AG10803 (cell line): ENCODE data around the gene PPM1M.
"Not testable (repeated sequence)": the region's sequence is repeated elsewhere in the genome, so short reads cannot be mapped to it uniquely, and the experiment has no call there.

Experiments used
- DNase-seq: peaks from one replicate; pipeline ENCODE4 v3.0.0; 2010; ENCODE audit warnings: low read depth
- H3K4me3 ChIP-seq: 2 replicates; pipeline ENCODE4 v1.5.1; 2011; ENCODE audit warnings: mild to moderate bottlenecking, low read length, control low read depth
- CTCF ChIP-seq: conservative IDR thresholded peaks from 2 replicates; pipeline ENCODE4 v1.5.1; 2011; ENCODE audit warnings: mild to moderate bottlenecking, low read length, control low read depth, inconsistent platforms

The PPM1M gene

GRCh38 chr3:52268036-52268435, 22.5 kb downstream of the PPM1M start:
- TF ChIP-seq CTCF: no peak
- no peak overlapping the region for H3K4me3 ChIP-seq
- no peak for DNase-seq

DNA sequence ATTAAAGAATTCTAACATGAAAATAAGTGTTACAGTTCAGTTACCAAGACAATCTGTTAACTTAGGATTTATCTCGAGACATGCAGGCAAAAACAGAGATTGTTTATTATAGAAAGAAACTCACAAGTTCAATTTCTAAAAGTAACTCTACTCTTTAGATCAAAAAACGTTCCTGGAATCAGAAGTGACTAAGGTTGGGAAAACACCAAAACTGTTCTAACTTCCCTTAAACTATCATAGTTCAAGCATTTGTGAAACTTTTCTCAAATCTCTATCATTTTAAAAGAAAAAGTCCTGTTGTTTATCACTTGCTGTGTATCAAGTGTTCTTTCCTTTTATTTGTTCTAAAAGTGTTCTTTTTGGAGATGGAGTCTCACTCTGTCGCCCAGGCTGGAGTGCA, 24.2 kb downstream of the PPM1M start:
- H3K4me3 ChIP-seq: no peak overlapping the region
- no peak for TF ChIP-seq CTCF
- DNase-seq: no peak

DNA sequence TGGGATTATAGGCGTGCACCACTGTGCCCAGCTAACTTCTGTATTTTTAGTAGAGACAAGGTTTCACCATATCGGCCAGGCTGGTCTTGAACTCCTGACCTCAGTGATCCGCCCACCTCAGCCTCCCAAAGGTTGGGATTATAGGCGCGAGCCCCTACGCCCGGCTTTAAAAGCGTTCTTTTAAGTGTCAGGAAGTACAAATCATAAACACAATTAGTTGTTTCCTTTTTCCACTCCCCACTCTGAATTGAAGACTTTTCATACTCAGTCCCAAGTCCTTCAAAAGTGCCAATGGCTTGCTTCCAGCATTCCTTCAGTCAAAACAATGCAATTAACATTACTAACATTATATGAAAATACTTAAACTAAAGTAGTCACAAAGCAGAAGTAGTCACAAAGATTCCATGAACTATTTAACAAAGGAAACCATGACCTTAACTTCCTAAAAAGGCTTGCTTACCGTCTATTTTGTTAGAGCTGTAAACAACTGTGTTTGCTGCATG, 24.7 kb downstream of the PPM1M start:
- H3K4me3 ChIP-seq: no peak overlapping the region
- peak; percentile 57 for DNase-seq
- TF ChIP-seq CTCF: no peak

DNA sequence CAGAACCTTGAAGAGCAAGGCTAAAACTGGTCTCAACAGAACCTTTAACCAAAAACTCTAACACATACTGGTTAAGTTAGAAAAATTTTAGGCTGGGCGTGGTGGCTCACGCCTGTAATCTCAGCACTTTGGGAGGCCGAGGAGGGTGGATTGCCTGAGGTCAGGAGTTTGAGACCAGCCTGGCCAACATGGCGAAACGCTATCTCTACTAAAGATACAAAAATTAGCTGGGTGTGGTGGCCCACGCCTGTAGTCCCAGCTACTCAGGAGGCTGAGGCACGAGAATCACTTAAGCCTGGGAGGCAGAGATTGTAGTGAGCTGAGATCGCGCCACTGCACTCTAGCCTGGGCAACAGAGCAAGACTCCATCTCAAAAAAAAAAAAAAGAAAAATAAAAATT, 26.6 kb downstream of the PPM1M start:
- not testable (repeated sequence) for DNase-seq

GRCh38 chr3:52272831-52273230, 27.3 kb downstream of the PPM1M start:
- no peak for DNase-seq
- no peak for TF ChIP-seq CTCF
- H3K4me3 ChIP-seq: no peak overlapping the region

More for the DNA sequence above, 26.6 kb downstream of the PPM1M start:
- not testable (repeated sequence) for H3K4me3 ChIP-seq

DNA sequence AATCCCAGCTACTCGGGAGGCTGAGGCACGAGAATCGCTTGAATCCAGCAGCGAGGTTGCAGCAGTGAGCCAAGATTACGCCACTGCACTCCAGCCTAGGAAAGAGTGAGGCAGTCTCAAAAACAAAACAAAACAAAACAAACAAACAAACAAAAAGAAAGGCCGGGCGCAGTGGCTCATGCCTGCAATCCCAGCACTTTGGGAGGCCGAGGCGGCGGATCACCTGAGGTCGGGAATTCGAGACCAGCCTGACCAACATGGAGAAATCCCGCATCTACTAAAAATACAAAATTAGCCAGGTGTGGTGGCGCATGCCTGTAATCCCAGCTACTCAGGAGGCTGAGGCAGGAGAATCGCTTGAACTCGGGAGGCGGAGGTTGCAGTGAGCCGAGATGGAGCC, 29.2 kb downstream of the PPM1M start:
- DNase-seq, H3K4me3 ChIP-seq: not testable (repeated sequence)

- no peak for TF ChIP-seq CTCF
- DNase-seq: peak; percentile 45
- H3K4me3 ChIP-seq: peak overlapping the region; percentile 97
These were observed 31.8 kb downstream of the PPM1M start for GRCh38 chr3:52277071-52277964.

DNA sequence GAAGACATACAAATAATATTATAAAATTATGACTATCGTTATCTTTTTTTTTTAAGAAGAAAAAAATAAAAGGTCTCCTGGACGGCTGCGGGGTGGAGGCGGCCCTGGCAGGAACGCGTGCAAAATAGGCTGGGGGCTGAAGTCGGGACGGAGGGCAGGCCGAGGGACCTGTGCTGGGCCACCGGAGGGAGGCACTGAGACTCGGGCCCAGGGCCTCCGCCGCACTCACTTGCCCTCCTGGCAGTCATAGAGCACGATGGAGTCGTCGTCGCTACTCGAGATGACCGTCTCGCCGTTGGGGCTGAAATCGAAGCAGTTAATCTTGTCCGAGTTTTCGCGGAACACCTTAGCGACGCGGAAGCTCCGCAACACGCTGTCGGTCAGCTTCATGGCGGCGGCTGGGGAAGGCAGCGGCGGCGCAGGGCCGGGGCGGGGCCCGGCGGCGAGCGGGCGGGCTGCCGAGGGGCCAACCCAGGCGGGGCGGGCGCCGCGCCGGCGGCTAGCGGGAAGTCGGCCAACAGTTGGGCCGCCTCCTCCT, 32.5 kb downstream of the PPM1M start:
- peak; percentile 43 for TF ChIP-seq CTCF
- peak; percentile 47 for DNase-seq
- peak overlapping the region; percentile 97 for H3K4me3 ChIP-seq
